Dermis microvascular lymphatic vessel endothelial cell (primary cell): ENCODE results near the gene TTC24. TPM values are rescaled to one million over a fixed set of nuclear protein-coding genes. Genes with fewer than 3 reads are reported as not detected.
"Not testable (repeated sequence)": the region's sequence is repeated elsewhere in the genome, so short reads cannot be mapped to it uniquely, and the experiment has no call there.

Experiments used
- DNase-seq, 2 donors: peaks; one replicate each; pipeline versions ENCODE4 v3.0.0 to v3.0.0-alpha.2; 2010; ENCODE audit warnings: low read depth in 2 of 2
- total RNA-seq: library from RNA; depleted of rRNA; stranded (reverse); fragments of >200 nt; gene quantifications from 2 replicates; pipeline ENCODE4 v1.2.1, GENCODE V29; 2014

TTC24 gene
- total RNA-seq = not detected in 2 replicates

DNA sequence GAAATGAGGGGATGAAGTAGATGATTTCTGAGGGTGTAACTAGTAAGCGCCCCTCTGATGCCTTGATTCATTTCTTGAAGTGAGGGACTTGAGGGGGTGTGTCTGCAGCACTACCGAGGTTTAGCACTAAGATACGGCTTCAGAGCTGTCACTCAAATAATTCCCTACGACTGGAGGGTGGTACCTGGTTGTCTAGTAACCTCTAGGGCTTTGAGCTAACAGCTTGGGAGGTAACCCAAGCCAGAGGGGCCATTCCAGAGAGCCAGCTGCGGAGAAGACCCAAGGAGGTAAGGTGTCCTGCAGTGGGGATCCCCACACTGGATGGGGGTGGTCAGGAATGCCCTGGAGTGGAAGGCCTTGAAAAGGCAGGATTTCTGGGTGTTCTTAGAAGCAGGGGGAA lies at the start of gene TTC24:
TSS of gene TTC24 (plus strand) at position 252 of the 400 bp plus-strand sequence. CDS start 1,642 bp downstream, outside the sequence.
- no peak for DNase-seq

DNA sequence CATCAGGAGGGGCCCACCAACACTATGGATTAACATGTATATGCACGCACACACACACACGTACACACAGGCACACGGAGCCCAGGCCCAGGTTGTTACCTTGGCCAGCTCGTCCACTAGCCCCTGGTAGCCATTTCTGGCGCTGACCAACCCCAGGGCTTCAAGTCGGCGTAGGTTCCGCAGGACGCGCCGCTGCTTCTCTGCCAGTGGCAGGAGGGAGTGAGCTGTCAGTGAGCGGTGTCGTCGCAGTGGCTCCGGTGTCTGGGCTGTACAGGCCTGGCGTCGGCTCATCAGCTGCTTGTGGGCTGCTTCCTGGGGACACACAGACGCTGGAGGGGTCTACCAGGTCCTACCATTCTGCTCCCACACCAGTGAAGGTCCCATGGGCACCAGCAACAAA lies 49.5 kb upstream of the TTC24 start:
- no peak for DNase-seq

DNA sequence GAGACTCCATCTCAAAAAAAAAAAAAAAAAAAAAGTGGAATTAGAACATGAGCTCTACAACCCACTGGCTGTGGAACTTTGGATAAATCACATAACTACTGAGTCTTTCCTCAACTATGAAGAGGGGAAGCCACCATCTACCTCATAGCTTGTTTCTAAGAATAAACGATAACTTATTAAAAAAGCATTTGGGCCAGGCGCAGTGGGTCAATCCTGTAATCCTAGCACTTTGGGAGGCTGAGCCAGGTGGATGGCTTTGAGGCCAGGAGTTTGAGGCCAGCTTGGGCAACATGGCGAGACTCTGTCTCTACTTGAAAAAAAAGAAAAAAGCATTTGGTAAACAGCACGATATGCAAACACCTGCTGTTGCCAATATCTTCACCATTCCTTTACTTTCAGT lies 47.1 kb upstream of the TTC24 start:
- DNase-seq = no peak

DNA sequence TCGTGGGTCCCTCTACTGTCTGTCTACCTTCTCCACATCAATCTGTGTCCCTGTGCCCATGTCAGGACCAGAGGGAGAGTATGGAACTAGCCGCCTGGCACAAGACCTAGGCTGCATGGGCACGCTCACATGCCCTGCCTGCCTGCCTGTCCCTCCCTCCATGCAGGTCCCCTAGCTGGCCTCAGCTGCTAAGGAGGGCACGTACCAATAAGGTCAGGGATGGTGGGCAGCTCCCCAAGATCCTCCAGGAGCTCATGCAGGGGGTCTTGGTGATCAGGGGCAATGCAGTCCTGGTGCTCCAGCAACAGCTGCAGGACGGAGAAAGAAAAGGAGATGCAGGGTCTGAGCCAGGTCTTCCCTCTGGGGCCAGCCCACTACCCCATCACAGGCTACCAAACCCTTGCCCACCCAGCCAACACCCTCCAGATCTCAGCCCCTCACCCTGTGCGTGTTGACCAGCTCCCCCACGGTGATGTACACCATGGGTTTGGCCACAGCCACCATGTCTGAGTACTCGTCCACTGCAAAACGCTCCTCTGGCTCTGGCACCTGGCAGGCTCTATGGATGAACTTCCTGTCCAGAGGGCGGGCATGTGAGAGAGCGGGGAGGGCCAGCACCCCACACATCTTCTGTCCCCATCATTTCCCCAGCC lies 45.8 kb upstream of the TTC24 start:
- no peak for DNase-seq

DNA sequence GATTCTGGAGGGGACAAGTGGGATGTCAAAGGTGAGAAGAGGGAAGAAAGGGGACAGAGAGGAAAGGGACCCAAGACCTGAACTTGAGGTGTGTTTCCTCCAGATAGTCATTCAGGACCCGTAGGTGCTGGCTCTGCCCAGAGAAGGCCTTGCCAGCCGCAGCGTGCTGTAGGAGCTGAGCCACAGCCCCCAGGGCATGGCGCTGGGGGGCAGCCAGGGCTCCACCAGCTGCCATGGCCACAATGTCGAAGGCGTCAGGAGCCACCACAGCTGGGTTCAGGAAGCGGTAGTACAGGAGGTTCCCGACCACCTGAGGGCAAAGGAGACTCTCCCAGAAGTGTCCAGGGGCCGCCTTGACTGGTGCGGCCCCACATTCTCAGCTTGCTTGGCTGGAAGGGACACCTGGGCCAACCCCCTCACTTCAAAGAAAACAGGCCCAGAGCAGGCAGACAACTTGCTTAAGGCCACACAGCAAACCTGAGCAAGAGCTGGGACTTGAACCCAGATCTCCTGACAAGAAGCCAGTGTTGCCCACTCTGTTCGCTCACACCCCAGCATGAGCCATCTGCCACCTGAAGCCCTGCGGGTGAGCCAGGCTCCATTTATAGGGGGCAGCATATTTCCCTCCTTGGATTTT lies 45.0 kb upstream of the TTC24 start:
- no peak for DNase-seq

DNA sequence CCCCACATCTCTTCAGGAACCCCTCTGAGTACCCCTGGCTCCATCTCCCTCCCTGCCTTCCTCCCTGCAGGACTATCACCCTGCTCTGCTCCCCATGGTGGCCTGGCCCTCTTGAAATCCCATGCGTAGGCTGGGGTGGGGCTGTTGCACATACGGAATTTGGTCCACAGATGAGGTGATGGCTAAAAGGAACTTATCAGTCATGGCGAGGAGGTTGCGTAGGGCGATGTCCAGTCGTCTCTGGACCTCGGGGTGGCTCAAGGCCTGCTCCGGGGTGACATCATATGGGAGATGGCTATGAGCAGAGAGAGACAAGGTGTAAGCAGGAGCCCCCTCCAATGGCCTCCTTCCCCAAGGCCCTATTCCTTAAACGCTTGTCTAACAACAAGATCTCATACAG lies 42.5 kb upstream of the TTC24 start:
- no peak for DNase-seq

DNA sequence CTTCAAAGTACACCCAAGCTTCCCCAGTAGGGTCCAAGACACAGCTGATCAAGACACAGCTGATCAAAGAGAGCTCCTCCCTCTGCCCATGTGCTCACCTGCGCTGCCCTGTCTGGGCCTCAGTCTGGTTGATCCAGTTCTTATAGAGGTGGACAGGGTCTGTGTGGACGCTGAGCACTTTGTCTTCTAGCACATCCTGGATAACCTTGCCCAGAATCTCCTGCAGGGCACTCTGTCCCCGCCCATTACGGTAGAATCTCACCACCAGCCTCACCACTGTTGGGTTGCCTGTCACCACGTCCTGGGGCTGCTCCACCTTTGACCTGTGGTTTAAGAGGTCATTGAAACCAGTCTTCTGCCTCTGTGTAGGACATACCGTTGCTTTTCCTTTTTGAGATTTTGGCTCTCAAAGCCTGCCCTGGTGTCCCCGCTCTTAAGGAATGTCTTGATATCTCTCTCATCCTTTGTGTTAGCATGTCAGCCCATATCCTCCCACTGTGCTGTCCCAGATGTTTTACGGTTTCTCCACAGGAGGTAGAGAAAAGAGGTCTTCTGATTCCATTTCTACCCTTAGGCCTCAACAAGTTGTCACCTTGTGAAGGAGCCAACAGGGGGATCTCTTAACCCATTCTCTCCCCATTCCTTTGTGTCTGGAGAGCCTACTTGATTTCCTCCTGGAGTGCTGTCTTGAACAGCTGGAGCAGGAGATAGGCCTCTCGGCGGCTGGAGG lies 40.6 kb upstream of the TTC24 start:
- DNase-seq = no peak

DNA sequence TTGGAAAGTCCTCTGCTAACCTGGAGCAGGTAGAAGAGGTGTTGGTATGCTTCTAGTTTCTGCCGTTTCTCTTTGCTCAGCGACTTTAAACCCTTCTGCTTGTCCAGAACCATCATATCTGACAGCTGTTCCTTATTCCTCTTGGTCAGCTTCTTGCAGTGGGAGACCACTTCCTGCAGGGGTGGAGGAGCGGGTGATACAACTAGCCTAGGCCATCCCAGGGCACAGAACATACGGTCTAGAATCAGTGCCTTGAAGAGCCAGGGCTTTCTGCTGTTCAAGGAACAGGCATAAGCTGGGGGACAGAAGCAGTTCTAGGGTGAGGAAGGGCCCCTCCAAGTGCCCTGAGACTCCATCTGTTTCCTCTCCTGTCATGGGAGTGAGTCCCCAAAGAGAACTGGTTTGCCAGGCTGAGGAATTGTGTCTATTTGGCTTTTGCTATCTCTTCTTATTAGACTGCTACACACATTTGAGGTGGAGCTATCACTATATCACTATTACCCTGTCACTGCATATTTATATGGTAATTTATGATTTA lies 39.6 kb upstream of the TTC24 start:
- no peak for DNase-seq

DNA sequence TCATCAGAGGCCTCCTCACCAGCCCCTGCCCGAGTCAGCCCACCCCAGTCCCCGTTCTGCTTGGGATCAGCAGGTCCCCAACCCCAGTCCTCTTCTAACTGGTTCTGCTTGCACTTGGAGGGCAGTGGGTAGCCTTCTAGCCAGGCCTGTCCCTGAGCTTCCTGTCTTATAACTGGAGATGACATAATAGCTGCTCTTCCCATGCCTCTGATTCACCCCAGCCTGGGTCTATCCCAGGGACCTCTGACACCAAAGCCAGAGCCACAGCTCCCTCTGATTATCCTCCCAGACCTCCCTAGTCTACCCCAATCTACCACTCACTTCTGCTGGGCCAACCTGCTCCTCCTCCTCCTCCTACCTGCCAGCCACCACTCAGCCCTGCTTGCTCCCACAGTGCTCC lies 38.6 kb upstream of the TTC24 start:
- no peak for DNase-seq

DNA sequence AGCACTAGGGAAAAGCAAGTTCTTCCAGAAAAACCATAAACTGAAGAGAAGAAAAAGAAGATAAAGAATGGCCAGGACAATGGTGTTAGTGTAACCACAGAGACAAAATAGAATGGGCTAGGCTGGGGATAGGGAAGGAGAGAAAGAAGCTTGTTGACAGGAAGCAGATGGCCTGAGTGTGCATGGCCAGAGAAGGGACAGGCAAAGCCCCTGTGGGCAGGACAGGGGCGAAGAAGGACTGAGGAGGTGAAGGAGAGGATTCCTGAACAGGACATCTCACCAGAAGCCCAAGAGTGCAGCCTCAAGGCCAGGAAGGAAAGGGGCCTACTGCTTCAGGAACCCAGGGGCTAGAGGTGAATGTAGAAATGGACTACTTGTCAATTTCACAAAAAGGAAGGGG lies 36.5 kb upstream of the TTC24 start:
- DNase-seq = peak in 1 of 2 donors; percentile 40

DNA sequence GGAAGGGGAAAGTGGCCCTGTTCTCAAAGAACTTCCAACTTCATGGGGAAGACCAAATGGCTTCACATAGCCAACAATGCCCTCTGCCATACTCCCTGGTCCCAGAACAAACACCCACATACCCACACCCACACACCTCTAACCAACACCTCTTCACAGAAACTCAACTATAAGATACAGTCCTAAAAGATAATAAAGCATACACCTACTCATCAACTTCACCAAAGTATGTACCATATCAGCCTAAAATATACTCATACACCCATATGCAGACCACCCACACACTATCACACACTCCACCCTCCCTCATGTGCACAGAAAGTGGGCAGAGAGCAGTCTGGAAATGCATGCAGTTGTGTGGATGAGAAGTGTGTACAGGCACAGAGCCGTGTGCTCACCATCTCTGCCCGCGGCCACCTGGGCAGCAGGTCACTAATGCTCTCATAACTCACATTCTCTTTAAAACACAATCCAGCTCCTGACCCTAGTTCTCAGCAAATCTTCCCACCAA lies 34.9 kb upstream of the TTC24 start:
- DNase-seq = no peak

DNA sequence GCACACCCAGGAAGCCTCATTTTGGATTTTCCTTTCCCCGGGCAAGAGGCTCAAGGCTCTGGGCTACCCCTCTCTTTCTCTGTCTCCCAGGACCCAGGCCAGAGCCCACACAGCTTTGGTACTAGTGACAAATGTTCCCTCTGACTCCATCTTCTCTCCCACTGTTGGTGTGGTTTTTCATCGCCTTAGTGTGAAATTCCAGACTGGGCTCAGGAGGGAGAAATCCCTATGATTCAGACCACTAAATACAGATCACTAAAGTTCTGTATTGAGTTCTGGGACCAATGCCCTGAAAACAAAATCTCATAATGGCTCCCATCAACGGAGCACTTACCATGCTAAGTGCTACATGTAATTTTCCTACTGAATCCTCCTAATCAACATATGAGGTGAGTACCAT lies 33.3 kb upstream of the TTC24 start:
- DNase-seq = no peak

DNA sequence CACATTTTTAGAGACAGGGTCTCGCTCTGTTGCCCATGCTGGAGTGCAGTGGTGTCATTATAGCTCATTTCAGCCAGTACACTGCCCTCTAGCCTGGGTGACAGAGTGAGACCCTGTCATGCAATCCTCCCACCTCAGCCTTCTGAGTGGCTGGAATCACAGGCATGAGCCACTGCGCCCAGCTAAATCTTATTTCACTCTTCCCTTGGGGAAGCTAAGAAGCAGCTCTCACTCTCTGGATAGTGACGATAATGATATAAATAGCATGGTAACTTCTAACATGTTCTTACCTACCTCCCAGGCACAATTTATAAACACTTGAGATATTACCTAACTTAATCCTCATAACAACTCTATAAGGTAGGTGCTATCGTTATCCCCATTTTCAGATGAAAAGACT lies 32.1 kb upstream of the TTC24 start:
- DNase-seq = no peak

DNA sequence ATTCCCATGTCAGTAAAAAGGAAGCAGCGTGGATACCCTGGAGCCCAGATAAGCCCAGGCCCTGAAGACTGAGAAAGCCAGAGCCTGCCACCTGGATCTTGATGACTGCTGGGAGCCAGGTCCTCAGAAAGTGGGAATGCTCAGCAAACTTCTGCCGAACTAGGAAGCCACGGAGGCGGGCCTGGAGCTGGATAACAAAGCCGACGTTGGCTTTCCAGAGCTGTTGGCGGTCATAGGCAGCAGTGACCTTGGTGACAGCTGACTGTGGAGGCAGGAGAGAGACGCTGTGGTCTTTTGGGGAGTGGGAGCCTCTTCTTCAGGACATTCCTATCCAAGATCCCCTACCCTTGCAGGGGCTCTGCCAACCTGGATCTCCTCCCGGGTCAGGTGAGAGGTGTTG lies 31.5 kb upstream of the TTC24 start:
- no peak for DNase-seq

DNA sequence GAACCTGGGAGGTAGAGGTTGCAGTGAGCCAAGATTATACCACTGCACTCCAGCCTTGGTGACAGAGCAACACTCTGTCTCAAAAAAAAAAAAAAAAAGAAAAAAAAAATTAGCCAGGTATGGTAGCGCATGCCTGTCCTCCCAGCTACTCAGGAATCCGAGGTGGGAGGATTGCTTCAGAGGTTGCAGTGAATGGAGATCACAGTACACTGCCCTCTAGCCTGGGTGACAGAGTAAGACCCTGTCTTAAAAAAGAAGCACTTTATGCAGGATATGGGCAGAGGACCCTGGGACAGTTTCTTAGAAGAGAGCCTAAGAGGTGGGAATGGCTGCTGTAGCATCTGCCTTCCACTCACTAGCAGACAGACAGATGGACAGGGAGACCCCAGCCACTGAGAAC lies 30.1 kb upstream of the TTC24 start:
- DNase-seq = no peak

DNA sequence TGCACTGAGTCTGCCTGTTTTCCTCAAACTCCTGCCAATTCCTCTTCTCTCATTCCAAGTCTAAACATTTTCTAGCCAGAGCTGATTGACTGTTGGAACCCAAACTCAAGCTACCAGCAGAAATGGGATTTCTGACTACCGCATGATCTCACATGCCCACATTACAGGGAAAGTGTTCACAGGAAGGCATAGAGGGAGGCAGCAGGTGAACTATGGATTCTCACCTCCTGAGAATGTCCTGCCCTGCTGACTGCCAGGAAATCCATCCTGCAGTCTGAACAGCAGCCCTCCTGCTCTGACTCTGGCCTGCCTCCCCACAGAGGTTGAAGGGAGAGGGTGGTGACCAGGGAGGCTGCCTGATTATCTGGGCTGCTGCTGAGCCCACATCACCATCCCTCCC lies 29.7 kb upstream of the TTC24 start:
- no peak for DNase-seq

DNA sequence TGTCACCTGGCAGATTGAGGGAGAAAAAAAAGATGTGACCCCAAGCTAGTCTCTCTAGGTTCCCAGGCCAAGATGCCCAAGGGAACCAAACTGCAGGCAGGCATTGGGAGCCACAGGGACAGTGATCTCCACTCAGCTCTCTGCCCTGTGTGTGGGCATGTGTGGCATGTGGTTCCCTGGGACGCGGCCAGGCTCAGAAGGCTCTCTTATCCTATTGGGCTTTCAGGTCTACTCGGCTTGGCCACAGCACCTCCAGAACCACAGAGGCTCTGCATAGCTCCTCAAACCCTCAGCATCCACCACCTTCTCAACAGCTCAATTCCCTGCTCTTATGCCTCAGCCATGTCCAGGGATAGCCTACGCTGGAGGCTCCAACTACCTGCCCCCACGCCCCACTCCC lies 29.2 kb upstream of the TTC24 start:
- no peak for DNase-seq

DNA sequence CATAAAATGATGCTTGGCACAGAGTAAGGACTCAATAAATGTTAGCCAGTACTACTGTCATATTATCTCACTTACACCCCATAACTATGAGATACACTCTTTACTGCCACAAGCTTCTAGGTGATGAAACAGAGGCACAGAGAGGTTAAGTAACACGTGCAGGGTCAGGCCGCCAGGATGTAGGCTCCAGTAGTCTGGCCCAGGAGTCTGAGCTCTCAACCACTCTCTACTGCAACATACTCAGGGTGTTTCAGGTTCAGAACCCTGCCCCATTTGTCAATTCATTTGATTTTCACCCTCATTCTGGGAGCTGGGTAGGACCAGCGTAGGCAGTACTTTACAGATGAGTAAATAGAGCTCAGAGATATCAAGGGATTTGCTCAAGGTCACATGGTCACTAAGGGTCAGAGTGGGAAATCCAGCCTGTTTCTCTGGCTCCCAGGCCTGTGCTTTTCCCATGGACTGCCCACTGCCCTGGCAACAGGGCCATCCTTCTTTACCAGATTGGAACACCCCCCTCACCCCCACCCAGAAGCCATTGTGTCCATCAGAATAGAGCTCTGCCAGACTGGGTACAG lies 28.4 kb upstream of the TTC24 start:
- DNase-seq = no peak

DNA sequence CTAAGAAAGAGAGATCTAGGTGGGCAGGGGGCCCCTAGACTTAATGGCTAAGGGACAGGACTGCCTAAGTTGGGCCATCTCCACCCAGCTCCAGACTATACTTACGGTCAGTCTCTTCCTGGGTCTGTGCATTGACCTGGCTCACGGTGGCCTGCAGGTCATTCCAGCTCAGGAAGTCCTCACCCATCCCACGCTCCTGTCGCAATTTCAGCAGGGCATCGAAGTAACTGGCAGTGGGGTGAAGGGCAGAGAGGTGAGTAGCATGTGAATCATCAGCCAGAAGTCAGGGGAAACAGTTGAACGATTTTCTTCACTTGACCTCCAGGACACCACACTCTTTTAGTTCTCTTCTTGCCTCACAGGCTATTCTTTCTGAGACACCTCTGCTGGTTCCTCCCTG lies 27.7 kb upstream of the TTC24 start:
- DNase-seq = no peak

DNA sequence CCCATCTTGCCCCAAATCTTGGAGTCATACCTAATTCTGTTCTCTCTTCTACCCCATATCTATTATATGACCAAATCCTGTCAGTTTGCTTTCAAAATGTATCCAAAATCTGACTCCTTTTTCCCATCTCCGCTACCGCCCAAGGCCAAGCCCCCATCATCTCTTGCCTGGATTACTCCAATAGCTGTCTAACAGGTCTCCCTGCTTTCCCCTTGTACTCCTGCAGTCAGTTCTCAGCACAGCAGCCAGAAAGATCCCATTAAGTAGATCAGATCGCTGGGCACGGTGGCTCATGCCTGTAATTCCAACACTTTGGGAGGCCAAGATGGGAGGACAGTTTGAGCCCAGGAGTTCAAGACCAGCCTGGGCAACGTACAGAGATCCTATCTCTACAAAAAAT lies 27.0 kb upstream of the TTC24 start:
- no peak for DNase-seq

DNA sequence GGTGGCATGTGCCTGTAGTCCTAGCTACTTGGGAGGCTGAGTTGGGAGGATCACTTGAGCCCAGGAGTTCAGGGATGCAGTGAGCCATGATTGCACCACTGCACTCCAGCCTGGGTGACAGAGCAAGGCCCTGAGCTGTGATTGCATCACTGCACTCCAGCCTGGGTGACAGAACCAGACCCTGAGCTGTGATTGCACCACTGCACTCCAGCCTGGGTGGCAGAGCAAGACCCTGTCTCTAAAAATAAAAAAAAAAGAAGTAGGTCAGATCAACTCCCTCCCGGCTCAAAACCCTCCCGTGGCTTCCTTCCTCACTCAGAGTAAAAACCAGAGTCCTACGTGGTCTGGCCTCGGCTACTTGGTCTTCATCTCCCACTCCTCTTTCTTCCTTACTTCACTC lies 26.6 kb upstream of the TTC24 start:
- not testable (repeated sequence) for DNase-seq

DNA sequence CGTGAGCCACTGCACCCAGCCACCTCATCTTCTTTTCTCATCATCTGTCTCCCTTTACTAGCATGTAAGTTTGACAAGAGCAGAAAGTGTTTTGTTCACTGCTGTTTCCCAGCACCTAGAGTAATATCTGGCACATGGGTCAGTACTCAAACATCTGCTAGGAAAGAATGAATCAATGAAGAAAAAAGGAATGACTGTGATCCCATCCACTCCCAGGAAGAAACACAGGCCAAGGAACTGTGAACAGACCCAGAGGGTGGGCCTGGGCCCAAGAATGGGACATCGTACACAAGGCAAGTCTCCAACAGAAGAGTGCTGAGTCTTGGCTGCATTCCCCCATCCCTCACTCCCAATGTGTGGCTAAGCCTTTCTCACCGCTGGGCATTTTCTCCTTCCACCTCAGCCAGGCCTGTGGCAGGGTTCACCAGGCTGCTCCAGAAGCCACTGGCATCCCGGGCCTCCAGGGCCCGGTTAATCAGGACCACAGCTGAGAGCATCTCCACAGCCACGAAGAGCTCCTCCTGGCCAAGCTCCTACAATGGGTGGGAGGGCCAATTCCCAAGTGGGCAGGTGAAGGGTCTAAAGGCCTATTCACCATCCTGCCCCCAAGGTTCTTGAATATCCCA lies 25.6 kb upstream of the TTC24 start:
- no peak for DNase-seq
